Upper lobe of left lung (tissue), 4 donors: ENCODE data around the gene RNF144B.

Experiments used
- EP300 ChIP-seq, 4 donors: sonication (generic); formaldehyde crosslinking; IDR thresholded peaks; one replicate each; pipeline ENCODE4 v1.5.1; 2017; ENCODE audit warnings: antibody characterized with exemption in 4 of 4, control low read depth in 2 of 4
- POLR2A ChIP-seq, 4 donors: fragments of 450-650 bp; IDR thresholded peaks; one replicate each; pipeline ENCODE4 v1.5.1; 2016 to 2017; ENCODE audit warnings: antibody characterized with exemption in 4 of 4, mild to moderate bottlenecking in 2 of 4
- TF ChIP-seq, protein P1 (sequence below), 6 experiments: fragments of 450-650 bp in 4 of 6; fragments of 200-600 bp in 2 of 6; sonication (generic) in 2 of 6; IDR thresholded peaks; one replicate each; pipeline ENCODE4 v1.5.1; 2016 to 2019; ENCODE audit warnings: antibody characterized with exemption in 6 of 6

DNA sequence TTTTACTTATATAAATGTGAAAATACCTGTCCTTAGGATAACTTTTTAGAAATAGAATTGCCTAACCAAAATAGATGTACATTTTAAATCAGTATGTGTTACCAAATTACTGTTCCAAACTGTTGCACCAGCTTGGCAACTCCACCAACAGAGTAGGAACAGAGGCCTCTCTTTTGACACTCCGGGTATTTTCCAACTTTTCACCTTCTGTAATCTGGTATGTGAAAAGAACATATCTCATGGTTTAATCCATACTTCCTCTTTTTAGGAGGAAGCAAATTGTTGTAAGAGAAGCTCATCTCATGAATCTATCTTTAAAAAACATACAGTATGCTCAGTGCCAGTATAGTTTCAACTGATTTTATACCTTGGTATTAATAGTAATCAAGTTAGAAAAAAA lies 24.9 kb downstream of the RNF144B start:
- TF ChIP-seq, protein P1, sequence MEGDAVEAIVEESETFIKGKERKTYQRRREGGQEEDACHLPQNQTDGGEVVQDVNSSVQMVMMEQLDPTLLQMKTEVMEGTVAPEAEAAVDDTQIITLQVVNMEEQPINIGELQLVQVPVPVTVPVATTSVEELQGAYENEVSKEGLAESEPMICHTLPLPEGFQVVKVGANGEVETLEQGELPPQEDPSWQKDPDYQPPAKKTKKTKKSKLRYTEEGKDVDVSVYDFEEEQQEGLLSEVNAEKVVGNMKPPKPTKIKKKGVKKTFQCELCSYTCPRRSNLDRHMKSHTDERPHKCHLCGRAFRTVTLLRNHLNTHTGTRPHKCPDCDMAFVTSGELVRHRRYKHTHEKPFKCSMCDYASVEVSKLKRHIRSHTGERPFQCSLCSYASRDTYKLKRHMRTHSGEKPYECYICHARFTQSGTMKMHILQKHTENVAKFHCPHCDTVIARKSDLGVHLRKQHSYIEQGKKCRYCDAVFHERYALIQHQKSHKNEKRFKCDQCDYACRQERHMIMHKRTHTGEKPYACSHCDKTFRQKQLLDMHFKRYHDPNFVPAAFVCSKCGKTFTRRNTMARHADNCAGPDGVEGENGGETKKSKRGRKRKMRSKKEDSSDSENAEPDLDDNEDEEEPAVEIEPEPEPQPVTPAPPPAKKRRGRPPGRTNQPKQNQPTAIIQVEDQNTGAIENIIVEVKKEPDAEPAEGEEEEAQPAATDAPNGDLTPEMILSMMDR (IDR thresholded peaks at IDR 0.05): no peak
- no peak for TF ChIP-seq POLR2A (IDR thresholded peaks at IDR 0.05)
- no peak for TF ChIP-seq EP300 (IDR thresholded peaks at IDR 0.05)
